ENCODE results near the gene SPSB4.

Gene SPSB4

DNA sequence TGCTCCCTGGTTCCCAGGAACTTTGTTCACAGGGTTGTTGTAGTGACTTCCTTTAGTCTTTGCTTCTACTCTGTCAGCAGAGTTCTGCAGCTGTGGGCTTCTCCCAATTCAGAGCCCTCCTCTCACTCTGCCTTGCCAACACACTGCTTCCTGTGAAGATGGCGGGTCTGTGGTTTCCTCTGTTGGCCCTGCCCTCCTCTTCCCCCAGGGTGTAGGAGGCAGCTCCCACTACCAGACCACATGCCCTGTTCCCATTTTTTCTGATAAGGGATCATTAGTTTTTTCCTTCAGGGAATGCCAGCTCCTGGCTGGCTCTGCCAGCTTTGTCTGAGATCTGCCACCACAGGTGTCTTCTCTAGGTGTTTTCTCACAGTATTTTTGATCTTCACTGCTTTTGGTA is 12.7 kb downstream of the SPSB4 start:
- WGBS, 2 experiments = 80 to 83% methylated on average over 1 of the region's 1 CpG
- Histone ChIP-seq H3K4me1 (ENCODE audit: control insufficient read depth, insufficient read depth, low read length) (peaks cover 10% of the 10 kb centered on the region), H3K4me3 (ENCODE audit: insufficient read depth, low read depth, low read length) (no peak overlapping the region), H3K27ac (ENCODE audit: insufficient read depth, low read depth, low read length, poor library complexity, severe bottlenecking) (no peak overlapping the region), H3K27me3 (ENCODE audit: control insufficient read depth, insufficient read depth, low read length, poor library complexity, severe bottlenecking) (peaks cover 5% of the 10 kb centered on the region), H3K9me3 (ENCODE audit: control insufficient read depth, low read length) (no peaks in the 10 kb centered on the region), H3K36me3 (ENCODE audit: control insufficient read depth, insufficient read depth, low read length) (peaks cover 14% of the 10 kb centered on the region)

GRCh38 chr3:141064255-141064926 is 13.2 kb downstream of the SPSB4 start:
- H3K4me1 ChIP-seq (ENCODE audit: control insufficient read depth, insufficient read depth, low read length) = peaks cover 10% of the 10 kb centered on the region
- peaks cover 11% of the 10 kb centered on the region for H3K36me3 ChIP-seq (ENCODE audit: control insufficient read depth, insufficient read depth, low read length)
- no peak overlapping the region for H3K4me3 ChIP-seq (ENCODE audit: insufficient read depth, low read depth, low read length)
- WGBS, 2 experiments = 93 to 94% methylated on average over 6 of the region's 6 CpGs
- H3K9me3 ChIP-seq (ENCODE audit: control insufficient read depth, low read length) = no peaks in the 10 kb centered on the region
- H3K27ac ChIP-seq (ENCODE audit: insufficient read depth, low read depth, low read length, poor library complexity, severe bottlenecking) = no peak overlapping the region
- H3K27me3 ChIP-seq (ENCODE audit: control insufficient read depth, insufficient read depth, low read length, poor library complexity, severe bottlenecking) = peaks cover 10% of the 10 kb centered on the region

- no peak overlapping the region for H3K4me3 ChIP-seq (ENCODE audit: insufficient read depth, low read depth, low read length)
- H3K27me3 ChIP-seq (ENCODE audit: control insufficient read depth, insufficient read depth, low read length, poor library complexity, severe bottlenecking) = peaks cover 19% of the 10 kb centered on the region
- WGBS, 2 experiments = 85 to 87% methylated on average over 4 of the region's 4 CpGs
- H3K36me3 ChIP-seq (ENCODE audit: control insufficient read depth, insufficient read depth, low read length) = peaks cover 10% of the 10 kb centered on the region
- H3K27ac ChIP-seq (ENCODE audit: insufficient read depth, low read depth, low read length, poor library complexity, severe bottlenecking) = no peak overlapping the region
- no peaks in the 10 kb centered on the region for H3K9me3 ChIP-seq (ENCODE audit: control insufficient read depth, low read length)
- peaks cover 16% of the 10 kb centered on the region for H3K4me1 ChIP-seq (ENCODE audit: control insufficient read depth, insufficient read depth, low read length)
Measured at GRCh38 chr3:141065258-141065657, 14.1 kb downstream of the SPSB4 start.

DNA sequence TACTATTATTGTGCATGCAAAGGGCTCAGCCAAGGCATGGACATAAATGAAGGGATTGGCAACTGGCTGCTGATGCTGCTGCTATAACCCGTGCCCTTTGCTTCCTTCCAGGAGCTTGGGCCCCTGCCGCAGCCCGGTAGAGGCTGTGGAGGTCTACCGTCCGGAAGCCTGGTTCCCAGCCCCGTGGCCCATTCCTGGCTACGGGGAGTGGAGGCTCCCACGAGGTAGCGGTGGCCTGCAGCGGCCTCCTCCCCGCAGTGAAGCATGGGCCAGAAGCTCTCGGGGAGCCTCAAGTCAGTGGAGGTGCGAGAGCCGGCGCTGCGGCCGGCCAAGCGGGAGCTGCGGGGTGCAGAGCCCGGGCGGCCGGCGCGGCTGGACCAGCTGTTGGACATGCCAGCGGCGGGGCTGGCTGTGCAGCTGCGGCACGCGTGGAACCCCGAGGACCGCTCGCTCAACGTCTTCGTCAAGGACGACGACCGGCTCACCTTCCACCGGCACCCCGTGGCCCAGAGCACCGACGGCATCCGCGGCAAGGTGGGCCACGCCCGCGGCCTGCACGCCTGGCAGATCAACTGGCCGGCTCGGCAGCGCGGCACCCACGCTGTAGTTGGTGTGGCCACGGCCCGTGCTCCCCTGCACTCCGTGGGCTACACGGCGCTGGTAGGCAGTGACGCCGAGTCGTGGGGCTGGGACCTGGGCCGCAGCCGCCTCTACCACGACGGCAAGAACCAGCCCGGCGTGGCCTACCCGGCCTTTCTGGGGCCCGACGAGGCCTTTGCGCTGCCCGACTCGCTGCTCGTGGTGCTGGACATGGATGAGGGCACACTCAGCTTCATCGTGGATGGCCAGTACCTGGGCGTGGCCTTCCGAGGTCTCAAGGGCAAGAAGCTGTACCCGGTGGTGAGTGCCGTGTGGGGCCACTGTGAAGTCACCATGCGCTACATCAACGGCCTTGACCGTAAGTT is 15.0 kb downstream of the SPSB4 start:
- Histone ChIP-seq H3K9me3 (ENCODE audit: control insufficient read depth, low read length) (no peaks in the 10 kb centered on the region), H3K36me3 (ENCODE audit: control insufficient read depth, insufficient read depth, low read length) (peaks cover 10% of the 10 kb centered on the region), H3K27ac (ENCODE audit: insufficient read depth, low read depth, low read length, poor library complexity, severe bottlenecking) (no peak overlapping the region), H3K4me1 (ENCODE audit: control insufficient read depth, insufficient read depth, low read length) (peaks cover 25% of the 10 kb centered on the region), H3K27me3 (ENCODE audit: control insufficient read depth, insufficient read depth, low read length, poor library complexity, severe bottlenecking) (peaks cover 20% of the 10 kb centered on the region), H3K4me3 (ENCODE audit: insufficient read depth, low read depth, low read length) (no peak overlapping the region)
- WGBS, 2 experiments = 96% methylated on average over 81 of the region's 81 CpGs

GRCh38 chr3:141067206-141067974 is 16.2 kb downstream of the SPSB4 start:
- 93 to 95% methylated on average over 7 to 8 of the region's 8 CpGs for WGBS, 2 experiments
- Histone ChIP-seq H3K27ac (ENCODE audit: insufficient read depth, low read depth, low read length, poor library complexity, severe bottlenecking) (no peak overlapping the region), H3K27me3 (ENCODE audit: control insufficient read depth, insufficient read depth, low read length, poor library complexity, severe bottlenecking) (peaks cover 22% of the 10 kb centered on the region), H3K4me3 (ENCODE audit: insufficient read depth, low read depth, low read length) (no peak overlapping the region), H3K4me1 (ENCODE audit: control insufficient read depth, insufficient read depth, low read length) (peaks cover 35% of the 10 kb centered on the region), H3K9me3 (ENCODE audit: control insufficient read depth, low read length) (no peaks in the 10 kb centered on the region), H3K36me3 (ENCODE audit: control insufficient read depth, insufficient read depth, low read length) (peaks cover 10% of the 10 kb centered on the region)

GRCh38 chr3:141070229-141070628 is 19.1 kb downstream of the SPSB4 start:
- Histone ChIP-seq H3K4me3 (ENCODE audit: insufficient read depth, low read depth, low read length) (no peak overlapping the region), H3K9me3 (ENCODE audit: control insufficient read depth, low read length) (no peaks in the 10 kb centered on the region), H3K4me1 (ENCODE audit: control insufficient read depth, insufficient read depth, low read length) (peaks cover 49% of the 10 kb centered on the region), H3K36me3 (ENCODE audit: control insufficient read depth, insufficient read depth, low read length) (peaks cover 10% of the 10 kb centered on the region), H3K27me3 (ENCODE audit: control insufficient read depth, insufficient read depth, low read length, poor library complexity, severe bottlenecking) (peaks cover 23% of the 10 kb centered on the region), H3K27ac (ENCODE audit: insufficient read depth, low read depth, low read length, poor library complexity, severe bottlenecking) (peak overlapping the region; percentile 60)
- WGBS, 2 experiments = 74 to 78% methylated on average over 1 of the region's 1 CpG

GRCh38 chr3:141070727-141071357 is 19.7 kb downstream of the SPSB4 start:
- H3K27me3 ChIP-seq (ENCODE audit: control insufficient read depth, insufficient read depth, low read length, poor library complexity, severe bottlenecking) = peaks cover 23% of the 10 kb centered on the region
- no peak overlapping the region for H3K4me3 ChIP-seq (ENCODE audit: insufficient read depth, low read depth, low read length)
- H3K36me3 ChIP-seq (ENCODE audit: control insufficient read depth, insufficient read depth, low read length) = peaks cover 10% of the 10 kb centered on the region
- H3K27ac ChIP-seq (ENCODE audit: insufficient read depth, low read depth, low read length, poor library complexity, severe bottlenecking) = peak overlapping the region; percentile 60
- WGBS, 2 experiments = 2 to 6% methylated on average over 13 of the region's 13 CpGs
- peaks cover 52% of the 10 kb centered on the region for H3K4me1 ChIP-seq (ENCODE audit: control insufficient read depth, insufficient read depth, low read length)
- no peaks in the 10 kb centered on the region for H3K9me3 ChIP-seq (ENCODE audit: control insufficient read depth, low read length)

GRCh38 chr3:141071681-141072260 is 20.6 kb downstream of the SPSB4 start:
- peaks cover 23% of the 10 kb centered on the region for H3K27me3 ChIP-seq (ENCODE audit: control insufficient read depth, insufficient read depth, low read length, poor library complexity, severe bottlenecking)
- no peak overlapping the region for H3K27ac ChIP-seq (ENCODE audit: insufficient read depth, low read depth, low read length, poor library complexity, severe bottlenecking)
- peaks cover 61% of the 10 kb centered on the region for H3K4me1 ChIP-seq (ENCODE audit: control insufficient read depth, insufficient read depth, low read length)

DNA sequence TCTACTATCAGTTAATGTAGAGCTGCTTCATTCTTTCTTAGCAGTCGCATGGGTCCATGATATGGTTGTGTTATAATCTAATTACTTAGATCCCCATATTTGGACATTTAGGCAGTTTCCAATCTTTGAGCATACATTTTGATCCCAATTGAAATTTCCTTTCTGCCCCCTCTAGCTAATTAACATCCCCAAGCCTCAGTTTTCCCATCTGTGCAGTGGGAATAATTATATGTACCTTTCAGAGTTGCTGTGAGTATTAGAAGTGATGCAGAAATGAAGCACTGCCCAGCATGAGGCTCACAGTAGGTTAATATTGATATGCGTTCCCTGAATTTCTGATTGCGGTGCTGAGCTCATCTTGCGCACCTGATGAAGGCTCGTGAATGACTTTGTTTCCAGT is 21.8 kb downstream of the SPSB4 start:
- Histone ChIP-seq H3K27me3 (ENCODE audit: control insufficient read depth, insufficient read depth, low read length, poor library complexity, severe bottlenecking) (peaks cover 23% of the 10 kb centered on the region), H3K4me3 (ENCODE audit: insufficient read depth, low read depth, low read length) (no peak overlapping the region), H3K36me3 (ENCODE audit: control insufficient read depth, insufficient read depth, low read length) (no peaks in the 10 kb centered on the region), H3K4me1 (ENCODE audit: control insufficient read depth, insufficient read depth, low read length) (peaks cover 73% of the 10 kb centered on the region), H3K27ac (ENCODE audit: insufficient read depth, low read depth, low read length, poor library complexity, severe bottlenecking) (no peak overlapping the region), H3K9me3 (ENCODE audit: control insufficient read depth, low read length) (no peaks in the 10 kb centered on the region)
- 90 to 91% methylated on average over 4 to 5 of the region's 5 CpGs for WGBS, 2 experiments

More at GRCh38 chr3:141071681-141072260, 20.6 kb downstream of the SPSB4 start:
- Histone ChIP-seq H3K4me3 (ENCODE audit: insufficient read depth, low read depth, low read length) (no peak overlapping the region), H3K36me3 (ENCODE audit: control insufficient read depth, insufficient read depth, low read length) (peaks cover 4% of the 10 kb centered on the region), H3K9me3 (ENCODE audit: control insufficient read depth, low read length) (no peaks in the 10 kb centered on the region)
- WGBS, 2 experiments = 65 to 71% methylated on average over 12 of the region's 12 CpGs

Measured in ectodermal cell (in vitro differentiated cells).